ENCODE data around the gene SLC30A4.
"Not testable (repeated sequence)": the region's sequence is repeated elsewhere in the genome, so short reads cannot be mapped to it uniquely, and the experiment has no call there.

Gene SLC30A4

GRCh38 chr15:45507143-45507542 is 15.4 kb downstream of the SLC30A4 start:
- DNase-seq: not testable (repeated sequence)

- no peak for DNase-seq
These were observed 23.1 kb downstream of the SLC30A4 start for GRCh38 chr15:45499426-45499825.

GRCh38 chr15:45498701-45499100 is 23.9 kb downstream of the SLC30A4 start:
- DNase-seq: no peak

- DNase-seq: no peak
These were observed 25.3 kb downstream of the SLC30A4 start for GRCh38 chr15:45497261-45497660.

- no peak for DNase-seq
These were observed 25.9 kb downstream of the SLC30A4 start for GRCh38 chr15:45496658-45497057.

- no peak for DNase-seq
These were observed 27.0 kb downstream of the SLC30A4 start for GRCh38 chr15:45495588-45495987.

GRCh38 chr15:45489690-45490238 is 32.8 kb downstream of the SLC30A4 start:
- DNase-seq: no peak

- no peak for DNase-seq
These were observed 36.2 kb downstream of the SLC30A4 start for GRCh38 chr15:45486317-45486716.

- DNase-seq: peak; percentile 3
These were observed 41.4 kb downstream of the SLC30A4 start for GRCh38 chr15:45481135-45481534.

- DNase-seq: no peak
These were observed 46.1 kb downstream of the SLC30A4 start for GRCh38 chr15:45476410-45476809.

GRCh38 chr15:45474799-45475198 is 47.8 kb downstream of the SLC30A4 start:
- DNase-seq: no peak

GRCh38 chr15:45473068-45473467 is 49.5 kb downstream of the SLC30A4 start:
- no peak for DNase-seq

- DNase-seq: no peak
These were observed 51.4 kb downstream of the SLC30A4 start for GRCh38 chr15:45471151-45471550.

GRCh38 chr15:45469441-45469840 is 53.1 kb downstream of the SLC30A4 start:
- no peak for DNase-seq

- DNase-seq: no peak
These were observed 53.5 kb downstream of the SLC30A4 start for GRCh38 chr15:45469027-45469426.

GRCh38 chr15:45468294-45468693 is 54.3 kb downstream of the SLC30A4 start:
- no peak for DNase-seq

- no peak for DNase-seq
These were observed 63.7 kb downstream of the SLC30A4 start for GRCh38 chr15:45458746-45459403.

GRCh38 chr15:45457641-45458539 is 64.7 kb downstream of the SLC30A4 start:
- DNase-seq: peak; percentile 74

GRCh38 chr15:45457220-45457619 is 65.3 kb downstream of the SLC30A4 start:
- DNase-seq: no peak

- DNase-seq: no peak
These were observed 66.1 kb downstream of the SLC30A4 start for GRCh38 chr15:45456212-45457106.

- no peak for DNase-seq
These were observed 67.7 kb downstream of the SLC30A4 start for GRCh38 chr15:45454814-45455213.

GRCh38 chr15:45451265-45451664 is 71.3 kb downstream of the SLC30A4 start:
- DNase-seq: no peak
